HG03342 (cell line): ENCODE data around the gene SLCO2A1.

Experiments used
- ATAC-seq: cut with Tn5 transposase; IDR thresholded peaks from one replicate; pipeline ENCODE4 v1.9.1; 2021; ENCODE audit warnings: mild to moderate bottlenecking, moderate library complexity; ENCODE audit not compliant: unreplicated experiment

Gene SLCO2A1

GRCh38 chr3:134002306-134002705 lies 27.4 kb downstream of the SLCO2A1 start:
- no peak for ATAC-seq

- ATAC-seq = no peak
Measured at GRCh38 chr3:134001251-134001650, 28.5 kb downstream of the SLCO2A1 start.

DNA sequence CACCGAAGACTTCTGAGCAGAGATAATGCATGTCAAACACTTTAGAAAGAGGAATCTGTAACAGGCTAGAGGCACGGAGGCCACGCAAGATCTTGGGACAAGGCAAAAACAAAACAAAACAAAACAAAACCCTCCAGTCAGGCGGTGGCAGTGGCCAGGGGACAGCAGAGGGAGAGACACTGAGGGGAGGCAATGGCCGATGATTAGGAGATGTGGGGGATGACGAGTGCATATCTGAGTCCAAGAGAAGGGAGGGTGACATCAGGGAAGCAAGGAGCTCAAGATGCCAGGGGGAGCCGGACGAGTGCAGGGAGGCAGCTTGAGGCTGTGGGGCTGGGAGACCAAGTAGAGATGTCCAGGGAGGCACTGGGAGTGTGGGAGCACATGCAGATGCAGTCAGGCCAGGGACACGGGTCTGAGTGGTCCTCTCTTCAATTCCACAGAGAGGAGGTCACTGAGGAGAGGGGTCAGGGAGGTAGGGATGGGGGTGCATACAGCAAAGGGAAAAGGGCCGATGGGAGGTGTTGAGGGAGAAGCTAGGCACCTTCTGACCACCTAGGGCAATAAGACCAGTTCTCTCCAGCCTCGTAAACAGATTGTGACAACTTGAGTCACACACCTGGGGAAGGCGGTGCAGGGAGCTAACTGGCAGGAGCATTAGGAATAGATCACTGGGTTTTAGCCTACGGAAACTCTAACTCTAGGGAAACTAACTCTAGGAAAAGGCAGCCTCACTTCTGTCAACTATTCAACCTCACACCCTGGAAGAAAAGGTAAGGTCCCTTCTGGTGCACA lies 29.6 kb downstream of the SLCO2A1 start:
- no peak for ATAC-seq

- ATAC-seq = no peak
Measured at GRCh38 chr3:133998691-133999241, 31.0 kb downstream of the SLCO2A1 start.

GRCh38 chr3:133997871-133998635 lies 31.7 kb downstream of the SLCO2A1 start:
- no peak for ATAC-seq

GRCh38 chr3:133996996-133997395 lies 32.7 kb downstream of the SLCO2A1 start:
- ATAC-seq = no peak

DNA sequence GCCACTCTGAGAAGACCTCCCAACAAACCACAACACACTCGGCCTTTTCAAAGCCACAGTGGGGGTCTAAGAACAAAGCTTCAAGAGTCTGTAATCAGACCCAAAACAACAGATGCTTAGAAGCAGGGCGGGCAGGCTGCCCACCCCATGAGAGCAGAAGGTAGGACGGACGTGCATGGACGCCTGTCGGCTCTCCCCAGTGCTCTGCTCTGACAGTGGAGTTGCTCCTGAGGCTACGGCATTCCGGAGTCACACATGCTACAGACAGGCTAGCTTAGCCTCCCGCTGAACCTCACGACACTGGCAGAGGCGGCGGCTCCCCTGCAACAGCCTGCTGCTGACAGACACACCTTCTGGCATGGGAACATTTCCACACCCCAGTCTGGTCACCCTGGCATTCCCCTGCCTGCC lies 33.5 kb downstream of the SLCO2A1 start:
- no peak for ATAC-seq

GRCh38 chr3:133995264-133995663 lies 34.5 kb downstream of the SLCO2A1 start:
- no peak for ATAC-seq

- ATAC-seq = no peak
Measured at GRCh38 chr3:133994166-133994890, 35.4 kb downstream of the SLCO2A1 start.

DNA sequence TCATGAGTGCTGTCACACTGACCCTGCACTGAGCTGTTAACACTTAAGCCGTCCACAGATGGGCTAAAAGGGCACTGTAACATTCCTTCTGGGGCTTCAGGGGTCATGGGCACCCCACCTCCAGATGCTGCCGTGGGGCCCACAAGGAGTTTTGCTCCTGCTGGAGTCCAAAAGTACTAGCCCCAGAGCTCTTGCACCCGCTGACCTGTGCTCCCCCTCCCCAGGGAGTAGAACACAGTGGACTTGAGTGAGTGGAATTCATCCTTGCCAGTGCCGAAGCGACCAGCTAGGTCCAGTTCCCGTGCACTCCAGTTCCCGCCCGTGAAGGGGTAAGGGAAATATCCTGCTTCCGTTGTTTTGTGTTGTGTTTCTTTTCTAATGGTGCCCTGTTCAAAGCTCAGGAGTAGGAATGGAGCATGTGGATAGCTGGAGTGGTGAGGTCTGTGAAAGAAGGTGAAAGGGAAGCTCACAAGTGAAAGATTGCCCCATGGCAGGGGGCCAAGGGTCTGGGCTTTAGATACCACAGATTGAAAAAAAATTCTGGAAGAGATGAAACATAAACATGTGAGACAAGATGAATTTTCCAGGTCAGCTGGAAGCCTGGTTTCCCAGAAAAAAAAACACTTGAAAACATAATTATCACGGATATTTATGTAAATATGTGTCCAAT lies 36.6 kb downstream of the SLCO2A1 start:
- ATAC-seq = no peak

DNA sequence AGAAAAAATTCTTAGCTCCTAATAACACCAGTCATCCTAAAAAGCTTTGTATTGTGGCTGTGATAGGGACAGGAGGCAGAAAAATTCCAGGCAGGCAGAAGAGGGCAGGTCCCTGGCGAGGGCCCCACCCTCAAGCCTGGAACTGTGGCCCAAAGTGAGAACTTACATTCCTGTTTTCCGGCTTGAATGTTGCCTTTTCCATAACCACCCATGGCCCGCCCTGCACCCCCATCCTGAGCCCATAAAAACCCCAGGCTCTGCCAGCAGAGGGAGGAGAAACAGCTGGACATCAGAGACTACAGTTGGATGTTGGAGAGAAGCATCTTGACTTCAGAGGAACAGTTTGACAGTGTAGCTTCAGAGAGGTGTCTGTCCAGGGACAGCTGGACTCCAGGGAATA lies 37.3 kb downstream of the SLCO2A1 start:
- ATAC-seq = no peak

GRCh38 chr3:133991637-133992036 lies 38.1 kb downstream of the SLCO2A1 start:
- ATAC-seq = no peak

DNA sequence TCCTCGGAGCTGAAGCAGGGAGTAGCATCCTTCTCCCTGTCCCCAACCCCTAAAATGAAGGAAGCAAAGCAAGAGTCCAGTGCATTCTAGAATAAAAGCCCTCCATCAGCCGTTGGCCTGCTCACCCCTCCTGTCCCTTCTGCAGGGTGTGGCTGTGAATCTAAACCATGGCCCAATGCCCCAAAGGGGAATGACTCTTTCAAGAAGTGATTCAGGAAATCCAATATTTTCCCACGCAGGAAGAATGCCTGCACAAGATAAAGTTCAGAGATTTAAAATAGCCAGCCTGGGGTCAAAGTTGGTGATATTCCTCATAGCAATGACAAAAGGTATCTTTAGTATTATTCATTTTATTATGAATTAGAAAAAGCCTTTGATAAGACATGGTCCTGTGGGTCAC lies 38.5 kb downstream of the SLCO2A1 start:
- no peak for ATAC-seq

- ATAC-seq = no peak
Measured at GRCh38 chr3:133989936-133990702, 39.6 kb downstream of the SLCO2A1 start.

- ATAC-seq = no peak
Measured at GRCh38 chr3:133988631-133989161, 41.0 kb downstream of the SLCO2A1 start.

DNA sequence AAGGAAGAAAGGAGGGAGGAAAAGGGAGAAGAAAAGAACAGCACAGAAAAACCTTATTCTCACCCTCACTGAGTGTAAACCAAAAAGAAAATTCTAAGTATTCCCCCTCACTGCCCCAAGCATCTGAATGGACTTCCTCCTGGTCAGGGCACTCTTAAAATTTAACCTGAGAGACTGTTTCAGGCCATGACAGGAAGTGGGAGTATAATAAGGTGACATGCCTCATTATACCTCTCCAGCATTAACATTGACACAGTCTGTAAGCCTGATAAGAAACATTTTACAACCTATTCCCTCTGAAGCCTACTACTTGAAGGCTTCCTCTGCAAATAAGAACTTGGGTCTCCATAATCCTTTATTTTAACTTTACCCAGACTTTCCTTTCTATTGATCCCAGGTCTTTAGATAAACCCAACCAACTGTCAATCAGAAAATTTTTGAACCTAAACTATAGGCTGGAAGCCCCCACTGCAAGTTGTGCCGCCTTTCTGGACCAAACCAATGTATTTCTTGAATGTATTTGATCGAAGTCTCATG lies 41.7 kb downstream of the SLCO2A1 start:
- ATAC-seq = no peak

GRCh38 chr3:133987136-133987535 lies 42.6 kb downstream of the SLCO2A1 start:
- no peak for ATAC-seq

- no peak for ATAC-seq
Measured at GRCh38 chr3:133986311-133986710, 43.4 kb downstream of the SLCO2A1 start.

DNA sequence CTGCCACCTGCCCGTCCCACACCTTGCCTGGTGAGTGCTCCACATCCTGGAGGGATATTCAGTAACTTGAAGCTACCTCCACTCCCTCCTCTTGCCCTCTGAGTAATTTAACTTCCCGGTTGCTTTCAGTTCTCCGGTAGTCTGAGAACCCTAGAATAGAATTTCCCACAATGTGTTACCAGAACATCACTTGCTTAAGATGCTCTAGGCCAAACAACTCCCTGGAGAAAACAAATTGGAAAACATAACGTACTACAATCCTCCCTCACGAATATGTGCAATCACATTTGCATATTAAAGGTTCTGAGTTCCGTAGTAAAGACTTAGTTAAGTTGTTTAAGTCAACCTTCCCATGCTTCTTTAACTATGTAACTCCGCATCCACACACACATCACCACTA lies 44.8 kb downstream of the SLCO2A1 start:
- ATAC-seq = no peak
